IPS-15b (cell line): ENCODE measurements around the gene SUFU.
"Not testable (repeated sequence)": the region's sequence is repeated elsewhere in the genome, so short reads cannot be mapped to it uniquely, and the experiment has no call there.

Experiments
- H3K27me3 ChIP-seq: one replicate; pipeline ENCODE4 v1.6.1; 2013; ENCODE audit warnings: low read length; ENCODE audit not compliant: control insufficient read depth, insufficient read depth
- H3K36me3 ChIP-seq: one replicate; pipeline ENCODE4 v1.6.1; 2013; ENCODE audit warnings: low read length; ENCODE audit not compliant: control insufficient read depth, insufficient read depth
- H3K4me1 ChIP-seq: one replicate; pipeline ENCODE4 v1.6.1; 2013; ENCODE audit warnings: mild to moderate bottlenecking, low read length; ENCODE audit not compliant: control insufficient read depth, insufficient read depth
- H3K4me3 ChIP-seq: one replicate; pipeline ENCODE4 v1.5.1; 2013; ENCODE audit warnings: low read depth, low read length
- H3K9ac ChIP-seq: one replicate; pipeline ENCODE4 v1.6.1; 2013; ENCODE audit warnings: low read depth, mild to moderate bottlenecking, low read length
- H3K9me3 ChIP-seq: one replicate; pipeline ENCODE4 v1.6.1; 2013; ENCODE audit warnings: mild to moderate bottlenecking, low read length; ENCODE audit not compliant: control insufficient read depth, insufficient read depth

The SUFU gene

GRCh38 chr10:102656026-102656425, 152.3 kb downstream of the SUFU start:
- Histone ChIP-seq H3K27me3 (no peaks in the 10 kb centered on the region), H3K4me3 (no peak overlapping the region), H3K4me1 (no peaks in the 10 kb centered on the region), H3K9me3 (no peaks in the 10 kb centered on the region), H3K36me3 (peaks cover 22% of the 10 kb centered on the region), H3K9ac (no peak overlapping the region)

GRCh38 chr10:102656791-102657371, 153.1 kb downstream of the SUFU start:
- H3K9me3 ChIP-seq, result no peaks in the 10 kb centered on the region
- H3K4me1 ChIP-seq, result peaks cover 3% of the 10 kb centered on the region
- H3K9ac ChIP-seq, result no peak overlapping the region
- no peak overlapping the region for H3K4me3 ChIP-seq
- H3K36me3 ChIP-seq, result peaks cover 22% of the 10 kb centered on the region
- H3K27me3 ChIP-seq, result no peaks in the 10 kb centered on the region

- H3K9me3 ChIP-seq, result no peaks in the 10 kb centered on the region
- H3K4me1 ChIP-seq, result peaks cover 3% of the 10 kb centered on the region
- peaks cover 22% of the 10 kb centered on the region for H3K36me3 ChIP-seq
- H3K27me3 ChIP-seq, result no peaks in the 10 kb centered on the region
- H3K4me3 ChIP-seq, result no peak overlapping the region
- H3K9ac ChIP-seq, result no peak overlapping the region
Observed at GRCh38 chr10:102657451-102657850, 153.7 kb downstream of the SUFU start.

GRCh38 chr10:102657984-102658724, 154.4 kb downstream of the SUFU start:
- Histone ChIP-seq H3K4me1 (peaks cover 3% of the 10 kb centered on the region), H3K36me3 (peaks cover 22% of the 10 kb centered on the region), H3K27me3 (no peaks in the 10 kb centered on the region), H3K4me3 (no peak overlapping the region), H3K9me3 (no peaks in the 10 kb centered on the region), H3K9ac (no peak overlapping the region)

GRCh38 chr10:102658802-102659201, 155.0 kb downstream of the SUFU start:
- Histone ChIP-seq H3K36me3 (peaks cover 22% of the 10 kb centered on the region), H3K27me3 (no peaks in the 10 kb centered on the region), H3K9me3 (no peaks in the 10 kb centered on the region), H3K9ac (no peak overlapping the region), H3K4me3 (no peak overlapping the region), H3K4me1 (peaks cover 3% of the 10 kb centered on the region)

GRCh38 chr10:102660888-102661657, 157.3 kb downstream of the SUFU start:
- H3K4me3 ChIP-seq, result peak overlapping the region; percentile 13
- H3K9ac ChIP-seq, result no peak overlapping the region
- no peaks in the 10 kb centered on the region for H3K9me3 ChIP-seq
- H3K36me3 ChIP-seq, result peaks cover 13% of the 10 kb centered on the region
- no peaks in the 10 kb centered on the region for H3K27me3 ChIP-seq
- H3K4me1 ChIP-seq, result peaks cover 3% of the 10 kb centered on the region

- H3K9ac ChIP-seq, result no peak overlapping the region
- H3K4me3 ChIP-seq, result peak overlapping the region; percentile 13
- H3K4me1 ChIP-seq, result peaks cover 3% of the 10 kb centered on the region
- no peaks in the 10 kb centered on the region for H3K27me3 ChIP-seq
- H3K9me3 ChIP-seq, result no peaks in the 10 kb centered on the region
- peaks cover 11% of the 10 kb centered on the region for H3K36me3 ChIP-seq
Observed at GRCh38 chr10:102661658-102662028, 157.9 kb downstream of the SUFU start.

- Histone ChIP-seq H3K36me3 (no peaks in the 10 kb centered on the region), H3K27me3 (no peaks in the 10 kb centered on the region), H3K9ac (no peak overlapping the region), H3K4me3 (no peak overlapping the region), H3K4me1 (peaks cover 14% of the 10 kb centered on the region), H3K9me3 (no peaks in the 10 kb centered on the region)
Observed at GRCh38 chr10:102665904-102666509, 162.2 kb downstream of the SUFU start.

- not testable (repeated sequence) for H3K9me3 ChIP-seq, H3K4me3 ChIP-seq, H3K27me3 ChIP-seq, H3K36me3 ChIP-seq, H3K9ac ChIP-seq
- H3K4me1 ChIP-seq, result peaks cover 14% of the 10 kb centered on the region
Observed at GRCh38 chr10:102667411-102667810, 163.6 kb downstream of the SUFU start.

- Histone ChIP-seq H3K4me1 (peaks cover 14% of the 10 kb centered on the region), H3K9ac (peak overlapping the region; percentile 4), H3K27me3 (no peaks in the 10 kb centered on the region), H3K4me3 (no peak overlapping the region), H3K36me3 (no peaks in the 10 kb centered on the region), H3K9me3 (no peaks in the 10 kb centered on the region)
Observed at GRCh38 chr10:102668326-102669107, 164.7 kb downstream of the SUFU start.
